Measurements from ENCODE around the gene EXTL2.

DNA sequence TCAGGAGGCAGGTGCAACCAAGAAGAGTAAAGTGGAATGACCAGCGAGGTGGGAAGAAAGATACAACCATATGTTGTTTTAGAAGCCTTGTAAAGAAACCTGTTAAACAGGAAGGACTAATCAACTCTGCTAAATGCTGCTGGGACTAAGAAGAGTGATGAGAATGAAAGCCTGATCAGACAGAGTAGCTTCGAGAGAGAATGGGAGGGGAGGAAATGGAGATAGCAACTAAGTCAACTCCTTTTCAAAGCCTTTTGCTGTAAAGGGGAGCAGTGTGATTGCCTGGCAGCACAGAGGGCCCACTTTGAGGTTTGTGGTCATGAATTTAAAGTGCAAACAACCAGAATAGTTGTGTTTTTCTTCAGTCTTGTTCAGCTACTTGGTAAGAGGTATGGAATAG is 32.6 kb upstream of the EXTL2 start:
- TF ChIP-seq, protein P1, sequence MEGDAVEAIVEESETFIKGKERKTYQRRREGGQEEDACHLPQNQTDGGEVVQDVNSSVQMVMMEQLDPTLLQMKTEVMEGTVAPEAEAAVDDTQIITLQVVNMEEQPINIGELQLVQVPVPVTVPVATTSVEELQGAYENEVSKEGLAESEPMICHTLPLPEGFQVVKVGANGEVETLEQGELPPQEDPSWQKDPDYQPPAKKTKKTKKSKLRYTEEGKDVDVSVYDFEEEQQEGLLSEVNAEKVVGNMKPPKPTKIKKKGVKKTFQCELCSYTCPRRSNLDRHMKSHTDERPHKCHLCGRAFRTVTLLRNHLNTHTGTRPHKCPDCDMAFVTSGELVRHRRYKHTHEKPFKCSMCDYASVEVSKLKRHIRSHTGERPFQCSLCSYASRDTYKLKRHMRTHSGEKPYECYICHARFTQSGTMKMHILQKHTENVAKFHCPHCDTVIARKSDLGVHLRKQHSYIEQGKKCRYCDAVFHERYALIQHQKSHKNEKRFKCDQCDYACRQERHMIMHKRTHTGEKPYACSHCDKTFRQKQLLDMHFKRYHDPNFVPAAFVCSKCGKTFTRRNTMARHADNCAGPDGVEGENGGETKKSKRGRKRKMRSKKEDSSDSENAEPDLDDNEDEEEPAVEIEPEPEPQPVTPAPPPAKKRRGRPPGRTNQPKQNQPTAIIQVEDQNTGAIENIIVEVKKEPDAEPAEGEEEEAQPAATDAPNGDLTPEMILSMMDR (conservative IDR thresholded peaks at IDR 0.05) = no peak
- no peak for TF ChIP-seq EZH2 (IDR thresholded peaks at IDR 0.05; ENCODE audit: low read depth)
